ENCODE measurements around the gene CCDC17. TPM values are rescaled to one million over a fixed set of nuclear protein-coding genes. Genes with fewer than 3 reads are reported as not detected.
A peak's percentile ranks its signal among the peaks of the same experiment; 100 is the strongest.

Gene CCDC17
- total and polyA plus RNA-seq, 3 donors from 2014 or later: 3.8 to 5.0 (median 4.4) TPM

- H3K27me3 ChIP-seq: no peaks in the 10 kb centered on the region
- H3K27ac ChIP-seq: no peak overlapping the region
- H3K4me3 ChIP-seq: no peak overlapping the region
- no peaks in the 10 kb centered on the region for H3K36me3 ChIP-seq (ENCODE audit: low read depth, missing control alignments)
- TF ChIP-seq POLR2A (IDR thresholded peaks at IDR 0.05) (no peak), CTCF (IDR thresholded peaks at IDR 0.05) (no peak)
- intact Hi-C loops (cut with DNase I; ENCODE audit: low total_unique reads): no loop called here
- no peak for DNase-seq
- H3K4me1 ChIP-seq: peaks cover 3% of the 10 kb centered on the region
- H3K9me3 ChIP-seq: no peaks in the 10 kb centered on the region
Observed at GRCh38 chr1:45629035-45629434, 5.2 kb upstream of the CCDC17 start.

GRCh38 chr1:45622524-45623394, 1.1 kb downstream of the CCDC17 start:
- intact Hi-C loops (cut with DNase I; ENCODE audit: low total_unique reads): no loop called here
- Histone ChIP-seq H3K27me3 (no peaks in the 10 kb centered on the region), H3K27ac (peak overlapping the region in 1 of 2 donors; percentile 57), H3K4me1 (peaks cover 8% of the 10 kb centered on the region), H3K9me3 (no peaks in the 10 kb centered on the region), H3K36me3 (ENCODE audit: low read depth, missing control alignments) (no peaks in the 10 kb centered on the region), H3K4me3 (peak overlapping the region; percentile 37 to 44)
- DNase-seq: no peak
- no peak for TF ChIP-seq CTCF (IDR thresholded peaks at IDR 0.05)
- no peak for TF ChIP-seq POLR2A (IDR thresholded peaks at IDR 0.05)
- WGBS, 2 donors: 36% methylated on average over 29 to 77 of the region's 78 CpGs

- H3K4me3 ChIP-seq: peak overlapping the region in 1 of 2 donors; percentile 44
- H3K27me3 ChIP-seq: no peaks in the 10 kb centered on the region
- H3K9me3 ChIP-seq: no peaks in the 10 kb centered on the region
- H3K4me1 ChIP-seq: peaks cover 8% of the 10 kb centered on the region
- no peaks in the 10 kb centered on the region for H3K36me3 ChIP-seq (ENCODE audit: low read depth, missing control alignments)
- intact Hi-C loops (cut with DNase I; ENCODE audit: low total_unique reads): no loop called here
- WGBS, 2 donors: 65 to 77% methylated on average over 6 to 18 of the region's 18 CpGs
- peak overlapping the region in 1 of 2 donors; percentile 57 for H3K27ac ChIP-seq
- no peak for TF ChIP-seq POLR2A (IDR thresholded peaks at IDR 0.05)
- TF ChIP-seq CTCF (IDR thresholded peaks at IDR 0.05): no peak
- no peak for DNase-seq
Observed at GRCh38 chr1:45621895-45622523, 1.8 kb downstream of the CCDC17 start.

GRCh38 chr1:45621501-45621836, 2.4 kb downstream of the CCDC17 start:
- intact Hi-C loops (cut with DNase I; ENCODE audit: low total_unique reads): no loop called here
- Histone ChIP-seq H3K36me3 (ENCODE audit: low read depth, missing control alignments) (no peaks in the 10 kb centered on the region), H3K4me3 (no peak overlapping the region), H3K27ac (peak overlapping the region in 1 of 2 donors; percentile 57), H3K9me3 (no peaks in the 10 kb centered on the region), H3K27me3 (no peaks in the 10 kb centered on the region), H3K4me1 (peaks cover 8% of the 10 kb centered on the region)
- 90% methylated on average over 3 of the region's 3 CpGs; no CpG with 5 or more reads in 1 of the 2 donors for WGBS, 2 donors
- no peak for DNase-seq
- TF ChIP-seq CTCF (IDR thresholded peaks at IDR 0.05) (no peak), POLR2A (IDR thresholded peaks at IDR 0.05) (no peak)

All from testis (tissue), 3 donors.